ENCODE data around the gene CASP7. TPM values are rescaled to one million over a fixed set of nuclear protein-coding genes. Genes with fewer than 3 reads are reported as not detected.

The CASP7 gene
- polyA plus RNA-seq, 3 donors = 9.9 to 26.1 (median 16.0) TPM

- 92% methylated on average over 2 of the region's 6 CpGs for WGBS (ENCODE audit: insufficient coverage)
- no peak for DNase-seq
- H3K4me1 ChIP-seq (ENCODE audit: control insufficient read depth in 1 of 2, insufficient read depth in 2 of 2, low read length in 2 of 2) = no peaks in the 10 kb centered on the region
- H2AFZ ChIP-seq (ENCODE audit: insufficient read depth, low read depth, low read length, poor library complexity, severe bottlenecking) = no peak overlapping the region
- H3K27me3 Mint-ChIP-seq (ENCODE audit: low read depth in 3 of 3) = peaks cover 2 to 6% (median 2%) of the 10 kb centered on the region in 3 donors
- no peak for TF ChIP-seq CTCF (IDR thresholded peaks at IDR 0.05)
- no peaks in the 10 kb centered on the region for H3K27me3 ChIP-seq (ENCODE audit: control insufficient read depth in 2 of 2, insufficient read depth in 2 of 2, low read length in 2 of 2)
- H3K27ac Mint-ChIP-seq = no peak overlapping the region
- H4K20me1 ChIP-seq (ENCODE audit: insufficient read depth, low read length) = no peaks in the 10 kb centered on the region
- H3K4me3 ChIP-seq (replicated peaks in 1 of 3; ENCODE audit: low read depth in 2 of 3, low read length in 3 of 3) = no peak overlapping the region
- H3K4me3 Mint-ChIP-seq = no peak overlapping the region
- no peak overlapping the region for H3K4me2 ChIP-seq (replicated peaks; ENCODE audit: extremely low read depth, low read length, poor library complexity, severe bottlenecking)
- no peaks in the 10 kb centered on the region for H3K79me2 ChIP-seq (ENCODE audit: insufficient read depth, low read length)
- H3K27ac ChIP-seq (ENCODE audit: low read depth in 1 of 2, low read length in 2 of 2) = no peak overlapping the region
- H3K4me1 Mint-ChIP-seq = no peaks in the 10 kb centered on the region
- H3K36me3 Mint-ChIP-seq = no peaks in the 10 kb centered on the region
- H3K9me3 Mint-ChIP-seq = peaks cover 0 to 16% (median 9%) of the 10 kb centered on the region in 7 donors
- H3K36me3 ChIP-seq (replicated peaks in 1 of 2; ENCODE audit: control insufficient read depth in 1 of 2, insufficient read depth in 2 of 2, low read length in 2 of 2) = no peaks in the 10 kb centered on the region
- no peaks in the 10 kb centered on the region for H3K9me3 ChIP-seq (replicated peaks in 1 of 2; ENCODE audit: control insufficient read depth in 1 of 2, insufficient read depth in 1 of 2, low read length in 2 of 2)
- H3K9ac ChIP-seq (ENCODE audit: insufficient read depth, low read length, poor library complexity, severe bottlenecking) = no peak overlapping the region
- intact Hi-C loops (cut with micrococcal nuclease) = no loop called here
Observed at GRCh38 chr10:113631684-113632367, 47.9 kb upstream of the CASP7 start.

- H3K9ac ChIP-seq (ENCODE audit: insufficient read depth, low read length, poor library complexity, severe bottlenecking) = no peak overlapping the region
- H3K36me3 Mint-ChIP-seq = no peaks in the 10 kb centered on the region
- H3K4me3 Mint-ChIP-seq = no peak overlapping the region
- no peak overlapping the region for H3K4me2 ChIP-seq (replicated peaks; ENCODE audit: extremely low read depth, low read length, poor library complexity, severe bottlenecking)
- no peak overlapping the region for H3K4me3 ChIP-seq (replicated peaks in 1 of 3; ENCODE audit: low read depth in 2 of 3, low read length in 3 of 3)
- H3K36me3 ChIP-seq (replicated peaks in 1 of 2; ENCODE audit: control insufficient read depth in 1 of 2, insufficient read depth in 2 of 2, low read length in 2 of 2) = no peaks in the 10 kb centered on the region
- H3K4me1 ChIP-seq (ENCODE audit: control insufficient read depth in 1 of 2, insufficient read depth in 2 of 2, low read length in 2 of 2) = no peaks in the 10 kb centered on the region
- H3K27ac Mint-ChIP-seq = no peak overlapping the region
- WGBS (ENCODE audit: insufficient coverage) = 90% methylated on average over 2 of the region's 3 CpGs
- no peak for DNase-seq
- no peaks in the 10 kb centered on the region for H3K27me3 ChIP-seq (ENCODE audit: control insufficient read depth in 2 of 2, insufficient read depth in 2 of 2, low read length in 2 of 2)
- no peaks in the 10 kb centered on the region for H3K79me2 ChIP-seq (ENCODE audit: insufficient read depth, low read length)
- H3K9me3 Mint-ChIP-seq = peaks cover 2 to 14% (median 7%) of the 10 kb centered on the region in 7 donors
- no peak for TF ChIP-seq CTCF (IDR thresholded peaks at IDR 0.05)
- no peaks in the 10 kb centered on the region for H3K4me1 Mint-ChIP-seq
- H2AFZ ChIP-seq (ENCODE audit: insufficient read depth, low read depth, low read length, poor library complexity, severe bottlenecking) = no peak overlapping the region
- H3K27me3 Mint-ChIP-seq (ENCODE audit: low read depth in 3 of 3) = peaks cover 2 to 9% (median 2%) of the 10 kb centered on the region in 3 donors
- H3K27ac ChIP-seq (ENCODE audit: low read depth in 1 of 2, low read length in 2 of 2) = no peak overlapping the region
- intact Hi-C loops (cut with micrococcal nuclease) = no loop called here
- H4K20me1 ChIP-seq (ENCODE audit: insufficient read depth, low read length) = no peaks in the 10 kb centered on the region
- H3K9me3 ChIP-seq (replicated peaks in 1 of 2; ENCODE audit: control insufficient read depth in 1 of 2, insufficient read depth in 1 of 2, low read length in 2 of 2) = no peaks in the 10 kb centered on the region
Observed at GRCh38 chr10:113639966-113640365, 39.7 kb upstream of the CASP7 start.

Data from CD14-positive monocyte (primary cell).